Mononuclear cell (primary cell): Measurements from ENCODE around the gene ITGB2. TPM values are rescaled to one million over a fixed set of nuclear protein-coding genes. Genes with fewer than 3 reads are reported as not detected.

Experiments
- H3K27me3 ChIP-seq: 2 replicates; pipeline ENCODE4 v1.6.0; 2011; ENCODE audit warnings: low read length, control low read depth; ENCODE audit not compliant: insufficient read depth
- H3K4me1 ChIP-seq: 2 replicates; pipeline ENCODE4 v1.5.1; 2011; ENCODE audit warnings: mild to moderate bottlenecking, low read length, control low read depth; ENCODE audit not compliant: insufficient read depth
- H3K4me3 ChIP-seq: 2 replicates; pipeline ENCODE4 v1.5.1; 2011; ENCODE audit warnings: mild to moderate bottlenecking, low read length, moderate library complexity
- H3K9me3 ChIP-seq: 2 replicates; pipeline ENCODE4 v1.5.1; 2011; ENCODE audit warnings: low read depth, mild to moderate bottlenecking, control low read depth, low read length
- total RNA-seq: library from RNA; depleted of rRNA; stranded (reverse); fragments of >200 nt; gene quantifications from one replicate; pipeline ENCODE4 v1.2.3, GENCODE V29; 2012

The ITGB2 gene
- total RNA-seq, 1 donor: 761 TPM

DNA sequence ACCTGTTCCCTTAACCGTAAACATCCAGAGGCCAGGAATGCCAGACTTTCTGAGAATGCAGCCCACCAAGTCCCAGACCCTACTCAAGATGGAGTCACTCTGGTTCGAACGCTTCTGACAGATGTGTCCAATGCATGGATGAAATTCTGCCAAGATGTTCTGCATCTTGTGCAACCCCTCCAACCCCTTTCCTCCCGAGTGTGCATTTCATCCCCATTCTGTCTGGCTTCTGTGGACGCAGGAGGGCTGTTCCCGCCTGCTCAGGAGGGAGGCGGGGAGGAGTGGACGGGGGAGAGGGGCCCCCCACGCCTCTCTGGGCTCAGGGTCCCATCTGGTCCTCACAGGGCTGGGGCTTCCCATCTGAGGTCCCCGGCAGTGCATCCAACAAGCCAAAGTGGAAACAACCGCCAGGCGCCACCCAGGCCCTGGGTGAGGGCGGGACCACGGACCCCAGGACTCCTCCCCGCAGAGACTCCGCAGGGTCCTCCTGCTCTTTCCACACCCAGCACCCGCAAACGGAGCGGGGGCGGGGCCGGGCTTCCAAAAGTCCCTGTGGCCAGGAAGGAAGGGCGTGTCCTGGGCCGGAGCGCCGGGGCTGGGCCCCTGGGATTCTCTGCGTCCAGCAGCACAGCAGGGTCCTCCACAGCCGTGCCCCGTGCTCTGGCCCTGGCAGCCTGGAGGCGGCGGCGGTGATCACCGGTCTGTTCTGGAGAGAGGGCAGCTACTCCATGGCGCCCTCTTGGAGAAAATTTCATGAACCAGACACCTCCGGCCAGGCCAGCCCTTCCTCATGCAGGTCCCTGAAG lies 75.1 kb downstream of the ITGB2 start:
- Histone ChIP-seq H3K27me3 (no peaks in the 10 kb centered on the region), H3K4me3 (peak overlapping the region; percentile 16), H3K4me1 (peaks cover 37% of the 10 kb centered on the region)

GRCh38 chr21:44844256-44844655 lies 76.4 kb downstream of the ITGB2 start:
- peaks cover 24% of the 10 kb centered on the region for H3K4me1 ChIP-seq
- H3K9me3 ChIP-seq: no peaks in the 10 kb centered on the region
- no peak overlapping the region for H3K4me3 ChIP-seq
- H3K27me3 ChIP-seq: no peaks in the 10 kb centered on the region

More for the DNA sequence above, 75.1 kb downstream of the ITGB2 start:
- H3K9me3 ChIP-seq: no peaks in the 10 kb centered on the region

DNA sequence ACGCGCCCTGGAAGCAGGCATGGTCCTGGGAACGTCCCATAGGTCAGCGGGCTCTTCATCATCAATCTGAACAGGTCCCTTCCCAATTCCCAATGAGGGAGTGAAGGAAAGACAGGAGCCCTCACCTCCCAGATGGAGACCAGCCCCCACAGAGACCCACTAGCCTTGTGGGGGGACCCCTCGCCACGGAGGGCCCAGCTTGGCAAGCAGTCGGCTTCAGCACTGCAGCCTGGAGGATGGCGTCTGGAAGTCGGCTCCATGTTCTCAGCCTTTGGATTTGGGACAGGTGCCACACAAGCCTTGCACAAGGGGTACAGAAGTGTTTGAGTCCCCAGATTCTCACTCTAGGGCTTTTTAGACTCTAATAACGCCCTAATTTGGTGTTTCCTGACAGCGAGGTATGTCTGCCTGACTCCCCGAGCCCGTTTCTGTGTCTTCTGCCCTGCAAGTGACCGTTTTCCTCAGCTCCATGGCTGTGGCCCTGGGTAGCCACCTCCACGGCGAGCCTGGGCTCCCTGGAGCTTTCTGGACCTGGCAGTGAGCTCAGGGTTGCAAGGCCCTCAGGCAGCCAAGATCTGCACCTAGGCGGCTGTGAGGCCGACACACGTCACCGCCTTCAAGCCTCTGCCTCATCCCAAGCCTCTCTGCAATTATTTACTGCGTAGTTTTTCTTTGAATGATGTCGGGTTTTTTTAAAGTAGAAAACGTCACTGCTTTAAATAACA lies 77.8 kb downstream of the ITGB2 start:
- peaks cover 23% of the 10 kb centered on the region for H3K4me1 ChIP-seq
- no peak overlapping the region for H3K4me3 ChIP-seq
- H3K9me3 ChIP-seq: no peaks in the 10 kb centered on the region
- H3K27me3 ChIP-seq: no peaks in the 10 kb centered on the region

DNA sequence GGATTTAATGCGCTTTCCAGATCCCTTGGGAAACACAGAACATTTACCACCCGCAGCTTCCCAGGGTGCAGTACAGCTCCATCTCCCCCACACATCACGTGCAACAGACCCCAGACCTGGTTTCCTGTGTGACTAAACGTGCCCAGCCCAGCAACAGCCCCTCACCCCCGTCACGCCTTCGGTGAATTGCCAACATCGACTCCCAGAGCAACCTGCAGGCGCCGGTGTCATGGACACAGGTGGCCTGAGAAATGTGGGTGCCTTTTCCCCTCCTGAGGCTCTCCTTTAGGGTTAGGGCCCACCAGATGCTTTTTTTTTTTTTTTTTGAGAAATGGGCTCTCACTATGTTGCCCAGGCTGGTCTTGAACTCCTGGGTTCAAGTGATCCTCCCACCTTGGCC lies 78.6 kb downstream of the ITGB2 start:
- Histone ChIP-seq H3K4me3 (no peak overlapping the region), H3K27me3 (no peaks in the 10 kb centered on the region), H3K4me1 (peaks cover 21% of the 10 kb centered on the region), H3K9me3 (no peaks in the 10 kb centered on the region)

- Histone ChIP-seq H3K4me1 (peaks cover 8% of the 10 kb centered on the region), H3K27me3 (no peaks in the 10 kb centered on the region), H3K9me3 (no peaks in the 10 kb centered on the region), H3K4me3 (no peak overlapping the region)
Observed at GRCh38 chr21:44840771-44841170, 79.9 kb downstream of the ITGB2 start.

GRCh38 chr21:44838951-44839350 lies 81.7 kb downstream of the ITGB2 start:
- no peaks in the 10 kb centered on the region for H3K9me3 ChIP-seq
- H3K4me1 ChIP-seq: no peaks in the 10 kb centered on the region
- H3K4me3 ChIP-seq: no peak overlapping the region
- no peaks in the 10 kb centered on the region for H3K27me3 ChIP-seq

GRCh38 chr21:44838039-44838895 lies 82.4 kb downstream of the ITGB2 start:
- H3K4me3 ChIP-seq: no peak overlapping the region
- H3K27me3 ChIP-seq: no peaks in the 10 kb centered on the region
- H3K4me1 ChIP-seq: no peaks in the 10 kb centered on the region
- H3K9me3 ChIP-seq: no peaks in the 10 kb centered on the region

GRCh38 chr21:44837537-44837936 lies 83.2 kb downstream of the ITGB2 start:
- Histone ChIP-seq H3K9me3 (no peaks in the 10 kb centered on the region), H3K27me3 (no peaks in the 10 kb centered on the region), H3K4me1 (no peaks in the 10 kb centered on the region), H3K4me3 (no peak overlapping the region)

DNA sequence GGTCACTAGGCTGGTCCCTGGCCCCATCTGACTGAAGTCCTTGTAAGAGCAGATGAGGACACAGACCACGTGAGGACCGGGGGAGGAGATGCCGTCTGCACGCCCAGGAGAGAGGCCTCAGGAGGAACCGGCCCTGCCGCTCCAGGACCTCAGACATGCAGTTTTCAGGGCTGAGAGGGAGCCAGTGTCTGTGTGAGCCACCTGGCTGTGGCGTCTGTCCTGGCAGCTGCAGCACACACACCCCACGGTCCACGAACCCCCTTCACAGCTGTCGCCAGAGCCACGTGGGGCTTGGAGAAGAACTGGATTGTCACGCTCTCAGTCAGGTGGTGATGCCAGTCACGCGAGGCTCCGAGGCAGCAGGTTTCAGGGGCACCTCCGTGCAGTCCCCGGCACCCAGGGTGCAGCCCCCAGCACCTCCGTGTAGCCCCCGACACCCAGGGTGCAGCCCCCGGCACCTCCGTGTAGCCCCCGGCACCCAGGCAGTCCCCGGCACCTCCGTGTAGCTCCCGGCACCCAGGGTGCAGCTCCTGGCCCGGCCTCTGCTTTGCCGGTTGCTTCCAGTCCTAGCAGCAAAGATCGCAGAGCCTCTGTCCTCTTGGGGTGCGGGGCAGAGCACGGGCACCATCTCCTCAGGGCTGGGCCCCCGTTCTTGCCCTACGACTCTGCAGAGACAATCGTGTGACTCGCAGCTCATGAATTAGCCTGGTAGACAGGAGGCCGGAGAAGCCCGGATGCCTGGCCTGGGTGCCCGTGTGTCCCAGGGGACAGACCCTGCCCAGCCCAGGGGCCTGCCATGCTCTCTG lies 83.8 kb downstream of the ITGB2 start:
- no peak overlapping the region for H3K4me3 ChIP-seq
- H3K27me3 ChIP-seq: no peaks in the 10 kb centered on the region
- H3K4me1 ChIP-seq: peaks cover 3% of the 10 kb centered on the region
- H3K9me3 ChIP-seq: no peaks in the 10 kb centered on the region

GRCh38 chr21:44836349-44836665 lies 84.4 kb downstream of the ITGB2 start:
- Histone ChIP-seq H3K27me3 (no peaks in the 10 kb centered on the region), H3K9me3 (no peaks in the 10 kb centered on the region), H3K4me3 (no peak overlapping the region), H3K4me1 (peaks cover 8% of the 10 kb centered on the region)

Other genes starting within 250 kb of the ITGB2 start
- not detected for gene KRTAP12-1, start 238.7 kb downstream of the ITGB2 start, total RNA-seq
- gene KRTAP10-12, start 223.7 kb downstream of the ITGB2 start, total RNA-seq: not detected
- gene TSPEAR, start 209.3 kb downstream of the ITGB2 start, total RNA-seq: not detected
- gene UBE2G2, start 119.1 kb downstream of the ITGB2 start, total RNA-seq: 90.0 TPM
- gene SUMO3, start 102.8 kb downstream of the ITGB2 start, total RNA-seq: 86.3 TPM
- gene PTTG1IP, start 47.2 kb downstream of the ITGB2 start, total RNA-seq: 71.9 TPM
- gene SLX9, start 19.1 kb upstream of the ITGB2 start, total RNA-seq: 5.2 TPM
- 18.4 TPM for gene ADARB1, start 153.7 kb upstream of the ITGB2 start, total RNA-seq